Muscle of leg (tissue), 11 donors: Measurements from ENCODE around the gene ZFAND6. TPM values are rescaled to one million over a fixed set of nuclear protein-coding genes. Genes with fewer than 3 reads are reported as not detected.

Source experiments
- DNase-seq: peaks from one replicate; pipeline ENCODE4 v3.0.0; 2013
- H3K27ac ChIP-seq: one replicate; pipeline ENCODE4 v1.5.1; 2013; ENCODE audit warnings: mild to moderate bottlenecking, low read length, control low read depth
- H3K27me3 ChIP-seq: one replicate; pipeline ENCODE4 v1.6.1; 2013; ENCODE audit warnings: low read length; ENCODE audit not compliant: control insufficient read depth, insufficient read depth
- H3K36me3 ChIP-seq: one replicate; pipeline ENCODE4 v1.6.1; 2013; ENCODE audit warnings: low read length; ENCODE audit not compliant: control insufficient read depth, insufficient read depth
- H3K4me1 ChIP-seq: one replicate; pipeline ENCODE4 v1.6.1; 2013; ENCODE audit warnings: low read length; ENCODE audit not compliant: control insufficient read depth, insufficient read depth
- H3K4me3 ChIP-seq: one replicate; pipeline ENCODE4 v1.5.1; 2013; ENCODE audit warnings: low read length, control low read depth
- H3K9me3 ChIP-seq: replicated peaks from 2 replicates; pipeline ENCODE4 v1.6.1; 2013; ENCODE audit warnings: low read depth, low read length; ENCODE audit not compliant: control insufficient read depth
- WGBS: methylation state at CpG from one replicate; pipeline ENCODE4 v1.1.5; 2013; ENCODE audit warnings: missing lambda C conversion rate; ENCODE audit not compliant: insufficient coverage; 5-methylcytosine and 5-hydroxymethylcytosine counted together
- polyA plus RNA-seq, 8 donors: library from polyadenylated mRNA; unstranded; fragments of 120-200 nt; gene quantifications; one replicate each; pipeline versions ENCODE4 v1.2.1 to v1.2.3, GENCODE V29; 2013; ENCODE audit warnings: inconsistent platforms in 1 of 8, low replicate concordance in 1 of 8; ENCODE audit not compliant: insufficient read length in 8 of 8, insufficient read depth in 1 of 8
- total RNA-seq: library from RNA; stranded (reverse); fragments of 120-200 nt; gene quantifications from one replicate; pipeline ENCODE4 v1.2.4, GENCODE V29; 2013

The ZFAND6 gene
- total and polyA plus RNA-seq, 9 donors, result 95.6 to 115 (median 105) TPM

- H3K27ac ChIP-seq, result no peak overlapping the region
- no peaks in the 10 kb centered on the region for H3K36me3 ChIP-seq
- H3K4me1 ChIP-seq, result no peaks in the 10 kb centered on the region
- H3K9me3 ChIP-seq, result no peaks in the 10 kb centered on the region
- no peak for DNase-seq
- H3K27me3 ChIP-seq, result no peaks in the 10 kb centered on the region
- no peak overlapping the region for H3K4me3 ChIP-seq
Observed at GRCh38 chr15:80066912-80067311, 7.4 kb downstream of the ZFAND6 start.

- 63% methylated on average over 5 of the region's 11 CpGs for WGBS
- Histone ChIP-seq H3K4me3 (no peak overlapping the region), H3K36me3 (no peaks in the 10 kb centered on the region), H3K27ac (no peak overlapping the region), H3K4me1 (no peaks in the 10 kb centered on the region), H3K9me3 (no peaks in the 10 kb centered on the region), H3K27me3 (no peaks in the 10 kb centered on the region)
- DNase-seq, result peak; percentile 62
Observed at GRCh38 chr15:80068578-80068977, 9.1 kb downstream of the ZFAND6 start.

- Histone ChIP-seq H3K9me3 (no peaks in the 10 kb centered on the region), H3K4me1 (no peaks in the 10 kb centered on the region), H3K27ac (no peak overlapping the region), H3K4me3 (no peak overlapping the region), H3K27me3 (no peaks in the 10 kb centered on the region), H3K36me3 (no peaks in the 10 kb centered on the region)
- DNase-seq, result peak; percentile 22
Observed at GRCh38 chr15:80070840-80071239, 11.4 kb downstream of the ZFAND6 start.

GRCh38 chr15:80071652-80072051, 12.2 kb downstream of the ZFAND6 start:
- H3K9me3 ChIP-seq, result no peaks in the 10 kb centered on the region
- H3K27me3 ChIP-seq, result no peaks in the 10 kb centered on the region
- H3K36me3 ChIP-seq, result no peaks in the 10 kb centered on the region
- DNase-seq, result no peak
- no peaks in the 10 kb centered on the region for H3K4me1 ChIP-seq
- no peak overlapping the region for H3K4me3 ChIP-seq
- H3K27ac ChIP-seq, result no peak overlapping the region

GRCh38 chr15:80072285-80072994, 13.0 kb downstream of the ZFAND6 start:
- peak; percentile 97 for DNase-seq
- no peaks in the 10 kb centered on the region for H3K4me1 ChIP-seq
- no peaks in the 10 kb centered on the region for H3K36me3 ChIP-seq

GRCh38 chr15:80073197-80073596, 13.7 kb downstream of the ZFAND6 start:
- no CpG with 5 or more reads among the region's 3 CpGs for WGBS
- H3K4me3 ChIP-seq, result peak overlapping the region; percentile 51

More at GRCh38 chr15:80072285-80072994, 13.0 kb downstream of the ZFAND6 start:
- WGBS, result no CpG with 5 or more reads among the region's 1 CpG
- peak overlapping the region; percentile 10 for H3K27ac ChIP-seq
- peak overlapping the region; percentile 51 for H3K4me3 ChIP-seq
- no peaks in the 10 kb centered on the region for H3K9me3 ChIP-seq
- no peaks in the 10 kb centered on the region for H3K27me3 ChIP-seq

GRCh38 chr15:80076321-80077318, 17.1 kb downstream of the ZFAND6 start:
- no peak overlapping the region for H3K4me3 ChIP-seq
- no peak for DNase-seq
- WGBS, result 65% methylated on average over 6 of the region's 8 CpGs
- H3K27ac ChIP-seq, result no peak overlapping the region
- no peaks in the 10 kb centered on the region for H3K36me3 ChIP-seq
- H3K27me3 ChIP-seq, result no peaks in the 10 kb centered on the region
- H3K4me1 ChIP-seq, result no peaks in the 10 kb centered on the region
- no peaks in the 10 kb centered on the region for H3K9me3 ChIP-seq

More at GRCh38 chr15:80073197-80073596, 13.7 kb downstream of the ZFAND6 start:
- H3K27me3 ChIP-seq, result no peaks in the 10 kb centered on the region
- H3K36me3 ChIP-seq, result no peaks in the 10 kb centered on the region
- H3K9me3 ChIP-seq, result no peaks in the 10 kb centered on the region
- DNase-seq, result no peak
- no peaks in the 10 kb centered on the region for H3K4me1 ChIP-seq
- H3K27ac ChIP-seq, result no peak overlapping the region

- Histone ChIP-seq H3K4me1 (no peaks in the 10 kb centered on the region), H3K27ac (no peak overlapping the region), H3K36me3 (no peaks in the 10 kb centered on the region), H3K4me3 (no peak overlapping the region), H3K27me3 (no peaks in the 10 kb centered on the region), H3K9me3 (no peaks in the 10 kb centered on the region)
- DNase-seq, result no peak
- WGBS, result no CpG with 5 or more reads among the region's 2 CpGs
Observed at GRCh38 chr15:80081390-80081789, 21.9 kb downstream of the ZFAND6 start.

GRCh38 chr15:80087104-80087503, 27.6 kb downstream of the ZFAND6 start:
- no peak overlapping the region for H3K27ac ChIP-seq
- DNase-seq, result no peak
- no peaks in the 10 kb centered on the region for H3K4me1 ChIP-seq
- no peaks in the 10 kb centered on the region for H3K27me3 ChIP-seq
- no peak overlapping the region for H3K4me3 ChIP-seq
- H3K9me3 ChIP-seq, result no peaks in the 10 kb centered on the region
- WGBS, result 70% methylated on average over 1 of the region's 5 CpGs
- H3K36me3 ChIP-seq, result no peaks in the 10 kb centered on the region

- Histone ChIP-seq H3K9me3 (no peaks in the 10 kb centered on the region), H3K27ac (no peak overlapping the region), H3K27me3 (no peaks in the 10 kb centered on the region), H3K36me3 (no peaks in the 10 kb centered on the region), H3K4me1 (no peaks in the 10 kb centered on the region), H3K4me3 (no peak overlapping the region)
- no peak for DNase-seq
- no CpG with 5 or more reads among the region's 1 CpG for WGBS
Observed at GRCh38 chr15:80090041-80090440, 30.6 kb downstream of the ZFAND6 start.
